Smooth muscle cell (in vitro differentiated cells): Measurements from ENCODE around the gene ALDH3A1. TPM values are rescaled to one million over a fixed set of nuclear protein-coding genes. Genes with fewer than 3 reads are reported as not detected.

Experiments
- DNase-seq: peaks from one replicate; lab custom pipeline; 2025; ENCODE audit not compliant: unreplicated experiment; lab: John Stamatoyannopoulos, UW
- H2AFZ ChIP-seq: fragments of 200-600 bp; sonication (generic); 2 replicates; pipeline ENCODE4 v1.6.0; 2016; ENCODE audit warnings: antibody characterized with exemption, low read depth, mild to moderate bottlenecking
- H3F3A ChIP-seq: fragments of 200-600 bp; sonication (generic); 2 replicates; pipeline ENCODE4 v1.6.0; 2017; ENCODE audit warnings: antibody characterized with exemption, low read depth
- H3K27ac ChIP-seq: fragments of 200-600 bp; sonication (generic); 2 replicates; pipeline ENCODE4 v1.5.1; 2016; ENCODE audit warnings: low read depth, mild to moderate bottlenecking
- H3K27me3 ChIP-seq: fragments of 200-600 bp; sonication (generic); 2 replicates; pipeline ENCODE4 v1.6.1; 2016; ENCODE audit warnings: low read depth, mild to moderate bottlenecking
- H3K36me3 ChIP-seq: fragments of 200-600 bp; sonication (generic); 2 replicates; pipeline ENCODE4 v1.5.1; 2016; ENCODE audit warnings: low read depth
- H3K4me1 ChIP-seq: fragments of 200-600 bp; sonication (generic); 2 replicates; pipeline ENCODE4 v1.5.1; 2016; ENCODE audit warnings: low read depth
- H3K4me2 ChIP-seq: fragments of 200-600 bp; sonication (generic); 2 replicates; pipeline ENCODE4 v1.6.0; 2016; ENCODE audit warnings: mild to moderate bottlenecking
- H3K4me3 ChIP-seq: fragments of 200-600 bp; sonication (generic); 2 replicates; pipeline ENCODE4 v1.5.1; 2016; ENCODE audit warnings: mild to moderate bottlenecking
- H3K79me2 ChIP-seq: fragments of 200-600 bp; sonication (generic); 2 replicates; pipeline ENCODE4 v1.6.0; 2016; ENCODE audit warnings: low read depth, mild to moderate bottlenecking
- H3K9ac ChIP-seq: fragments of 200-600 bp; sonication (generic); 2 replicates; pipeline ENCODE4 v1.6.0; 2016; ENCODE audit warnings: low read depth
- H3K9me3 ChIP-seq: fragments of 200-600 bp; sonication (generic); replicated peaks from 2 replicates; pipeline ENCODE4 v1.5.1; 2016; ENCODE audit warnings: low read depth
- H4K20me1 ChIP-seq: fragments of 200-600 bp; sonication (generic); 2 replicates; pipeline ENCODE4 v1.6.0; 2016; ENCODE audit warnings: low read depth
- WGBS: methylation state at CpG from one replicate; pipeline ENCODE4 v1.1.7; 2016; ENCODE audit warnings: low lambda C conversion rate; 5-methylcytosine and 5-hydroxymethylcytosine counted together
- polyA plus RNA-seq: library from polyadenylated mRNA; unstranded; fragments of >200 nt; fragmentation: Nextera tagmentation; extraction: Ambion mirVana; gene quantifications from 2 replicates; pipeline ENCODE4 v1.2.1, GENCODE V29; 2016
- total RNA-seq: library from RNA; depleted of rRNA; stranded (reverse); fragments of >200 nt; gene quantifications from 2 replicates; pipeline ENCODE4 v1.2.3, GENCODE V29; 2014
- TF ChIP-seq, protein P1 (sequence below): fragments of 200-600 bp; sonication (generic); IDR thresholded peaks from 2 replicates; pipeline ENCODE4 v1.5.1; 2017; ENCODE audit warnings: borderline replicate concordance, mild to moderate bottlenecking, antibody characterized with exemption; ENCODE audit not compliant: insufficient read depth, poor library complexity, severe bottlenecking

ALDH3A1 gene
- total and polyA plus RNA-seq, 2 experiments from 2014 or later = 0.18 TPM; not detected in 1

DNA sequence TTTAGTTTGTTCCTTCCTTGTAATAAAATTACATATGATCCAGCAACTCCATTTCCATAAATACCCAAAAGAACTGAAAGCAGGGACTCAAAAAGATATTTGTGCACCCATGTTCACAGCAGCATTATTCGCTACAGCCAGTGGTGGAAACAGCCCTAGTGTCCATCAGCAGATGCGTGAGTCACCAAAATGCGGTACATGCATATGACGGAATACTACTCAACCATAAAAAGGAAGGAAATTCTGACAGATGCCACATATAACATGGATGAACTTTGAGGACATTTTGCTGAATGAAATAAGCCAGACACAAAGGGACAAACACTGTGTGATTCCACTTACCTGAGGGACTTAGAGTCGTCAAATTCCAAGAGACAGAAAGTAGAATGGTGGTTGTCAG lies 22.6 kb downstream of the ALDH3A1 start:
- Histone ChIP-seq H4K20me1 (no peaks in the 10 kb centered on the region), H3K9me3 (no peaks in the 10 kb centered on the region), H3K79me2 (no peaks in the 10 kb centered on the region), H3K27ac (no peak overlapping the region), H3F3A (no peaks in the 10 kb centered on the region), H2AFZ (no peak overlapping the region), H3K4me3 (no peak overlapping the region), H3K36me3 (no peaks in the 10 kb centered on the region), H3K27me3 (no peaks in the 10 kb centered on the region), H3K9ac (no peak overlapping the region), H3K4me1 (no peaks in the 10 kb centered on the region), H3K4me2 (no peak overlapping the region)
- TF ChIP-seq, protein P1, sequence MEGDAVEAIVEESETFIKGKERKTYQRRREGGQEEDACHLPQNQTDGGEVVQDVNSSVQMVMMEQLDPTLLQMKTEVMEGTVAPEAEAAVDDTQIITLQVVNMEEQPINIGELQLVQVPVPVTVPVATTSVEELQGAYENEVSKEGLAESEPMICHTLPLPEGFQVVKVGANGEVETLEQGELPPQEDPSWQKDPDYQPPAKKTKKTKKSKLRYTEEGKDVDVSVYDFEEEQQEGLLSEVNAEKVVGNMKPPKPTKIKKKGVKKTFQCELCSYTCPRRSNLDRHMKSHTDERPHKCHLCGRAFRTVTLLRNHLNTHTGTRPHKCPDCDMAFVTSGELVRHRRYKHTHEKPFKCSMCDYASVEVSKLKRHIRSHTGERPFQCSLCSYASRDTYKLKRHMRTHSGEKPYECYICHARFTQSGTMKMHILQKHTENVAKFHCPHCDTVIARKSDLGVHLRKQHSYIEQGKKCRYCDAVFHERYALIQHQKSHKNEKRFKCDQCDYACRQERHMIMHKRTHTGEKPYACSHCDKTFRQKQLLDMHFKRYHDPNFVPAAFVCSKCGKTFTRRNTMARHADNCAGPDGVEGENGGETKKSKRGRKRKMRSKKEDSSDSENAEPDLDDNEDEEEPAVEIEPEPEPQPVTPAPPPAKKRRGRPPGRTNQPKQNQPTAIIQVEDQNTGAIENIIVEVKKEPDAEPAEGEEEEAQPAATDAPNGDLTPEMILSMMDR = no peak
- no peak for DNase-seq
- 96% methylated on average over 5 of the region's 5 CpGs for WGBS

DNA sequence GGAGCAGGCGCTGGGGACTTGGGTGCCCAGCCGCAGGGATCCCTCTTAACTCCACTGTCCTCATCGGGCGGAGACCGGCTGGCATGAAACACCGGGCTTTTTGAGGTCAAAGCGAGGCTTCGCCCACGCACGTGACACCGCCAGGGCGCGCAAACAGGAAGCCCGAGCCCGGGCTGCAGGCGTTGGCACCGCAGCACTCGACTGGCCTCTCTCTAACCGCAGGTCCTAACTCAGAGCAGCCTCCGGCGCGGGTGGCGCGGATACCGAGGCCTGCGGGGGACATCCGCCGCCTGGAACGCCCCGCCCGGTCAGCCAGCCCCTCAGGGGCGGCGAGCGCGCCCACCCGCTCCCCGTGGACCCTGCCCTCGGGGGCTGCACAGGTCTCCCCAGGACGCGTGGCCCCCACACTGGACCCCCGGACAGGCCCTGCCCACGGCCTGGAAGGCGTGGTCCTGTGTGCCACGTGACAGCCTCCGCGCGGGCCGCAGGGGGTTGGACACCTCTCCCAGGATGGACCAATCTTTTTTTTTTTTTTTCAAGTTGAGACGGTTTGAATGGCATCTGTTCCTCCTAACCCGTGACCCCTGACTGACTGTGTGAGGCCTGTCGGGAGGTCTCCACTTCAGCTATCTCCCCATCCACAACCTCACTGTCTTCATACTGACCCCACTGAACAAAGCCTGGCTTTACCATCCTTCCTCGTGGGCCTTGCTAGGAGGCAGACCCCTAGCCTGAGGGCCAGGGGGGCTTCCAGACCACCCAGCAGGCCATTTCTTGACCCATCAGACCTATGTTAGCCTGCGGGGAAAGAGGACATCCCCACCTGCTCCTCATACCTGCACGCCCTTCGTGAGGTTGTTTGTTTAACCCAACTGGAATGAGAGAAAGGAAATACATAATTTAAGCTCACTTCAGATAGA lies 23.3 kb downstream of the ALDH3A1 start:
- no peaks in the 10 kb centered on the region for H3K36me3 ChIP-seq
- H3K4me2 ChIP-seq = no peak overlapping the region
- H3F3A ChIP-seq = no peaks in the 10 kb centered on the region
- H3K9me3 ChIP-seq = no peaks in the 10 kb centered on the region
- H3K27ac ChIP-seq = no peak overlapping the region
- no peak overlapping the region for H2AFZ ChIP-seq
- no peak for DNase-seq
- H4K20me1 ChIP-seq = no peaks in the 10 kb centered on the region
- H3K9ac ChIP-seq = no peak overlapping the region
- H3K4me3 ChIP-seq = no peak overlapping the region
- H3K79me2 ChIP-seq = no peaks in the 10 kb centered on the region
- H3K27me3 ChIP-seq = no peaks in the 10 kb centered on the region
- TF ChIP-seq, protein P1 = no peak
- H3K4me1 ChIP-seq = no peaks in the 10 kb centered on the region
- 96% methylated on average over 46 of the region's 55 CpGs for WGBS

DNA sequence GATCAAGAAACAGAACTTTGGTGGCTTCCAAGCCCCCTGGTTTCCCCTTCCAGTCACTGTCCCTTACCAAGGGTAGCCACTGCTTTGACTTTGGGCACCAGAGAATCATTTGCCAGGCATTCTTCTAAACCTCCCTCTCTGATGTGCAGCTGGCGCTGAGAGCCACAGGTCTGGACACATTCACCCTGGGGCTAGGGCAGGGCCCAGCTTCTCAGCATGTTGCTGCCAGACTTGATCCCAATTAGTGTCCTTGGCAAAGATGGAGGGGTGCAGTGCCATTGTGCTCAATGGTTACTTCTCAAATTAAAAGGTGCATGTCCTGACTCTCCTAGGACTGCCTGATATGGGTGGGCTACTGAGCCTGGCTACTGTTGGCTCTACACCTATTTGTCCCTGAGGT lies 24.1 kb downstream of the ALDH3A1 start:
- Histone ChIP-seq H3K79me2 (no peaks in the 10 kb centered on the region), H3K4me2 (no peak overlapping the region), H2AFZ (no peak overlapping the region), H3K9me3 (no peaks in the 10 kb centered on the region), H3K36me3 (no peaks in the 10 kb centered on the region), H3K27ac (no peak overlapping the region), H3K9ac (no peak overlapping the region), H3K27me3 (no peaks in the 10 kb centered on the region), H3F3A (no peaks in the 10 kb centered on the region), H4K20me1 (no peaks in the 10 kb centered on the region), H3K4me3 (no peak overlapping the region), H3K4me1 (no peaks in the 10 kb centered on the region)
- WGBS = 89% methylated on average over 1 of the region's 1 CpG
- no peak for DNase-seq
- TF ChIP-seq, protein P1 = no peak
